HEK293 (cell line): ENCODE results near the gene NFATC1.
A peak's percentile ranks its signal among the peaks of the same experiment; 100 is the strongest.

Experiments
- CTCF ChIA-PET: fragments of 350-600 bp; formaldehyde crosslinking; extraction: SDS; loops from one replicate; lab custom pipeline; 2021; ENCODE audit warnings: antibody characterized with exemption; lab: Yijun Ruan, JAX
- POLR2A ChIA-PET: fragments of 300-600 bp; formaldehyde crosslinking; extraction: SDS; loops from one replicate; lab custom pipeline; 2020; ENCODE audit warnings: antibody characterized with exemption, inconsistent platforms; lab: Yijun Ruan, JAX
- H3K27ac ChIP-seq: fragments of 200-500 bp; sonication (Bioruptor generic); 2 replicates; pipeline ENCODE4 v1.5.1; 2014; ENCODE audit warnings: low read depth, low read length, control low read depth, inconsistent platforms; ENCODE audit errors: extremely low read depth
- H3K36me3 ChIP-seq, 2 experiments: fragments of 200-500 bp in 1 of 2; sonication (Bioruptor generic) in 1 of 2; 1 replicate in 1 of 2; 2 replicates in 1 of 2; pipeline ENCODE4 v1.5.1; 2014 to 2017; ENCODE audit warnings: inconsistent platforms in 2 of 2, low read length in 2 of 2; ENCODE audit not compliant: control insufficient read depth in 2 of 2, insufficient read depth in 1 of 2
- H3K4me1 ChIP-seq: fragments of 200-500 bp; sonication (Bioruptor generic); 2 replicates; pipeline ENCODE4 v1.5.1; 2014; ENCODE audit warnings: mild to moderate bottlenecking, low read length, inconsistent platforms; ENCODE audit not compliant: control insufficient read depth, insufficient read depth
- H3K4me3 ChIP-seq: 2 replicates; pipeline ENCODE4 v1.5.1; 2011; ENCODE audit warnings: low read depth, mild to moderate bottlenecking, control low read depth, low read length, moderate library complexity
- H3K9me3 ChIP-seq: fragments of 200-500 bp; sonication (Bioruptor generic); 2 replicates; pipeline ENCODE4 v1.5.1; 2014; ENCODE audit warnings: low read depth, low read length, inconsistent platforms; ENCODE audit not compliant: control insufficient read depth, insufficient read depth
- HOXA7 ChIP-seq: sonication (generic); formaldehyde crosslinking; IDR thresholded peaks from 2 replicates; pipeline ENCODE4 v1.8.1; 2022; ENCODE audit warnings: missing genetic modification reagents, borderline replicate concordance
- HOXC10 ChIP-seq: sonication (generic); formaldehyde crosslinking; IDR thresholded peaks from 2 replicates; pipeline ENCODE4 v1.8.1; 2023; ENCODE audit warnings: mild to moderate bottlenecking, missing genetic modification reagents
- MEIS1 ChIP-seq: sonication (generic); formaldehyde crosslinking; IDR thresholded peaks from 2 replicates; pipeline ENCODE4 v1.8.1; 2022; ENCODE audit warnings: missing genetic modification reagents, mild to moderate bottlenecking, borderline replicate concordance
- PRDM1 ChIP-seq: fragments of 450-650 bp; formaldehyde crosslinking; IDR thresholded peaks from 2 replicates; pipeline ENCODE4; 2016; ENCODE audit warnings: missing biosample characterization, missing genetic modification characterization
- YY1 ChIP-seq: fragments of 450-650 bp; formaldehyde crosslinking; IDR thresholded peaks from 2 replicates; pipeline ENCODE4 v1.5.1; 2018; ENCODE audit warnings: missing biosample characterization, missing genetic modification characterization
- ZFP69B ChIP-seq: fragments of 450-650 bp; formaldehyde crosslinking; IDR thresholded peaks from 2 replicates; pipeline ENCODE4 v1.5.1; 2016; ENCODE audit warnings: missing biosample characterization, missing genetic modification characterization
- ZNF138 ChIP-seq: fragments of 450-650 bp; formaldehyde crosslinking; IDR thresholded peaks from 2 replicates; pipeline ENCODE4 v1.5.1; 2016; ENCODE audit warnings: missing biosample characterization, missing genetic modification characterization, borderline replicate concordance
- ZNF16 ChIP-seq: fragments of 450-650 bp; formaldehyde crosslinking; IDR thresholded peaks from 2 replicates; pipeline ENCODE4 v1.5.1; 2016; ENCODE audit warnings: low read depth, missing biosample characterization, missing genetic modification characterization
- ZNF169 ChIP-seq: fragments of 450-650 bp; formaldehyde crosslinking; IDR thresholded peaks from 2 replicates; pipeline ENCODE4 v1.5.1; 2016; ENCODE audit warnings: missing biosample characterization, missing genetic modification characterization
- ZNF223 ChIP-seq: fragments of 450-650 bp; formaldehyde crosslinking; IDR thresholded peaks from 2 replicates; pipeline ENCODE4 v1.5.1; 2016; ENCODE audit warnings: missing biosample characterization, missing genetic modification characterization
- ZNF239 ChIP-seq: fragments of 450-650 bp; formaldehyde crosslinking; IDR thresholded peaks from 2 replicates; pipeline ENCODE4 v1.5.1; 2016; ENCODE audit warnings: missing biosample characterization, missing genetic modification characterization
- ZNF394 ChIP-seq: fragments of 450-650 bp; formaldehyde crosslinking; IDR thresholded peaks from 2 replicates; pipeline ENCODE4 v1.5.1; 2016; ENCODE audit warnings: missing biosample characterization, missing genetic modification characterization, mild to moderate bottlenecking, moderate library complexity, borderline replicate concordance
- ZNF621 ChIP-seq: fragments of 450-650 bp; formaldehyde crosslinking; IDR thresholded peaks from 2 replicates; pipeline ENCODE4 v1.5.1; 2017; ENCODE audit warnings: missing biosample characterization, missing genetic modification characterization
- TF ChIP-seq, protein P1 (sequence below): fragments of 450-650 bp; formaldehyde crosslinking; IDR thresholded peaks from 2 replicates; pipeline ENCODE4 v1.5.1; 2016; ENCODE audit warnings: missing biosample characterization, missing genetic modification characterization
- TF ChIP-seq, protein P2 (sequence below): fragments of 450-650 bp; formaldehyde crosslinking; IDR thresholded peaks from 2 replicates; pipeline ENCODE4 v1.5.1; 2016; ENCODE audit warnings: missing biosample characterization, missing genetic modification characterization
- TF ChIP-seq, protein P3 (sequence below): fragments of 450-650 bp; formaldehyde crosslinking; IDR thresholded peaks from 2 replicates; pipeline ENCODE4 v1.5.1; 2017; ENCODE audit warnings: missing biosample characterization, missing genetic modification characterization
- TF ChIP-seq, protein P4 (sequence below): sonication (generic); formaldehyde crosslinking; IDR thresholded peaks from 2 replicates; pipeline ENCODE4 v1.8.1; 2022; ENCODE audit warnings: mild to moderate bottlenecking, moderate library complexity, missing genetic modification reagents
- TF ChIP-seq, protein P5 (sequence below): fragments of 450-650 bp; formaldehyde crosslinking; IDR thresholded peaks from 2 replicates; pipeline ENCODE4 v1.5.1; 2016; ENCODE audit warnings: missing biosample characterization, missing genetic modification characterization
- TF ChIP-seq, protein P6 (sequence below): fragments of 450-650 bp; formaldehyde crosslinking; IDR thresholded peaks from 2 replicates; pipeline ENCODE4 v1.5.1; 2016; ENCODE audit warnings: missing biosample characterization, missing genetic modification characterization, borderline replicate concordance

Gene NFATC1

DNA sequence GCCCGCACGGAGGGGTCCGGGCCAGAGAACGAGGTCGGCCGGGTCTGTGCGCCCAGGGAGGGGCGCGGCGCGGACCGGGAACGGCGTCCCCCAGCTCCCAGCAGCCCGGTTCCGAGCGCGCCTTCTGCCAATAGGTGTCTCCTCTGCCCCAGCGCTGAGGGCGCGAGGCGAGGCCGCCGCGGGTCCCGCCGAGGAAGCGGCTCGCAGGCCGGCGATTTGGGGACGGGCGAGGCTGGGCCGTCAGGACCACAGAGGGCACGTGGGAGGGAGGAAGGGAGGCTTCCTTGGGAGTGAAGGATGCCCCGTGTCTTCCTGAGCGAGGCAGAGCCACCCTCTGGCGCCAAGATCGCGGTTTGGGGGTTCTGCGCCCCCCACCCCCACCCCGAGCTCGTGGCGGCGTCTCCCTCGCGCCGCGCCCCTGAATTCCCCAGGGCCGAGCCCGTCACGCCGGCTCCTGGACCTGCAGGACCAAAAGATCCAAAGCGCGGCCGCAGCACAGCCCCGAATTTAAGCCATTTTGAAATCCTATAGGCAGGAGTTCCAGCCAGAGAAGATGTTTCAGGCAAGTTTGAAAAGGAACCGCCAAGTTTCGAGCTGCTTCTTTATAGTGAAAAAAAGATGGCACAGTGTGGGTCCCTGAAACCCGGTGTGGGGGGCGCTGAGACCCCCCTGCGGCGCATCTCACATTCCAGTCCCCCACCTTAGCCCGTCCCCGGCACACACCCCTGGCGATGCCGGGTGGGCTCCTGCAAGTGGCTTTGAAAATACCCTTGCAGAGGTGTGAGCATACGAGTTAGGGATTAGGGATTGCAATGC is 909 bp downstream of the NFATC1 start (continued):
- TF ChIP-seq, protein P1, sequence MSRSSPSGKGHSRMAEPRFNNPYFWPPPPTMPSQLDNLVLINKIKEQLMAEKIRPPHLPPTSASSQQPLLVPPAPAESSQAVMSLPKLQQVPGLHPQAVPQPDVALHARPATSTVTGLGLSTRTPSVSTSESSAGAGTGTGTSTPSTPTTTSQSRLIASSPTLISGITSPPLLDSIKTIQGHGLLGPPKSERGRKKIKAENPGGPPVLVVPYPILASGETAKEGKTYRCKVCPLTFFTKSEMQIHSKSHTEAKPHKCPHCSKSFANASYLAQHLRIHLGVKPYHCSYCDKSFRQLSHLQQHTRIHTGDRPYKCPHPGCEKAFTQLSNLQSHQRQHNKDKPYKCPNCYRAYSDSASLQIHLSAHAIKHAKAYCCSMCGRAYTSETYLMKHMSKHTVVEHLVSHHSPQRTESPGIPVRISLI (tag by site-specific recombination), result no peak
- TF ChIP-seq ZNF239 (tag by site-specific recombination) (no peak), ZNF138 (tag by site-specific recombination) (no peak), YY1 (tag by site-specific recombination) (no peak), ZNF223 (tag by site-specific recombination) (no peak), ZNF621 (tag by site-specific recombination) (no peak), PRDM1 (no peak), ZNF169 (tag by site-specific recombination) (no peak)
- TF ChIP-seq, protein P2, sequence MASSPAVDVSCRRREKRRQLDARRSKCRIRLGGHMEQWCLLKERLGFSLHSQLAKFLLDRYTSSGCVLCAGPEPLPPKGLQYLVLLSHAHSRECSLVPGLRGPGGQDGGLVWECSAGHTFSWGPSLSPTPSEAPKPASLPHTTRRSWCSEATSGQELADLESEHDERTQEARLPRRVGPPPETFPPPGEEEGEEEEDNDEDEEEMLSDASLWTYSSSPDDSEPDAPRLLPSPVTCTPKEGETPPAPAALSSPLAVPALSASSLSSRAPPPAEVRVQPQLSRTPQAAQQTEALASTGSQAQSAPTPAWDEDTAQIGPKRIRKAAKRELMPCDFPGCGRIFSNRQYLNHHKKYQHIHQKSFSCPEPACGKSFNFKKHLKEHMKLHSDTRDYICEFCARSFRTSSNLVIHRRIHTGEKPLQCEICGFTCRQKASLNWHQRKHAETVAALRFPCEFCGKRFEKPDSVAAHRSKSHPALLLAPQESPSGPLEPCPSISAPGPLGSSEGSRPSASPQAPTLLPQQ (tag by site-specific recombination), result no peak
- TF ChIP-seq, protein P3, sequence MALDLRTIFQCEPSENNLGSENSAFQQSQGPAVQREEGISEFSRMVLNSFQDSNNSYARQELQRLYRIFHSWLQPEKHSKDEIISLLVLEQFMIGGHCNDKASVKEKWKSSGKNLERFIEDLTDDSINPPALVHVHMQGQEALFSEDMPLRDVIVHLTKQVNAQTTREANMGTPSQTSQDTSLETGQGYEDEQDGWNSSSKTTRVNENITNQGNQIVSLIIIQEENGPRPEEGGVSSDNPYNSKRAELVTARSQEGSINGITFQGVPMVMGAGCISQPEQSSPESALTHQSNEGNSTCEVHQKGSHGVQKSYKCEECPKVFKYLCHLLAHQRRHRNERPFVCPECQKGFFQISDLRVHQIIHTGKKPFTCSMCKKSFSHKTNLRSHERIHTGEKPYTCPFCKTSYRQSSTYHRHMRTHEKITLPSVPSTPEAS, result no peak
- TF ChIP-seq, protein P4, sequence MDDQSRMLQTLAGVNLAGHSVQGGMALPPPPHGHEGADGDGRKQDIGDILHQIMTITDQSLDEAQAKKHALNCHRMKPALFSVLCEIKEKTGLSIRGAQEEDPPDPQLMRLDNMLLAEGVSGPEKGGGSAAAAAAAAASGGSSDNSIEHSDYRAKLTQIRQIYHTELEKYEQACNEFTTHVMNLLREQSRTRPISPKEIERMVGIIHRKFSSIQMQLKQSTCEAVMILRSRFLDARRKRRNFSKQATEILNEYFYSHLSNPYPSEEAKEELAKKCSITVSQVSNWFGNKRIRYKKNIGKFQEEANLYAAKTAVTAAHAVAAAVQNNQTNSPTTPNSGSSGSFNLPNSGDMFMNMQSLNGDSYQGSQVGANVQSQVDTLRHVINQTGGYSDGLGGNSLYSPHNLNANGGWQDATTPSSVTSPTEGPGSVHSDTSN (CRISPR knock-in tag), result no peak
- TF ChIP-seq, protein P5, sequence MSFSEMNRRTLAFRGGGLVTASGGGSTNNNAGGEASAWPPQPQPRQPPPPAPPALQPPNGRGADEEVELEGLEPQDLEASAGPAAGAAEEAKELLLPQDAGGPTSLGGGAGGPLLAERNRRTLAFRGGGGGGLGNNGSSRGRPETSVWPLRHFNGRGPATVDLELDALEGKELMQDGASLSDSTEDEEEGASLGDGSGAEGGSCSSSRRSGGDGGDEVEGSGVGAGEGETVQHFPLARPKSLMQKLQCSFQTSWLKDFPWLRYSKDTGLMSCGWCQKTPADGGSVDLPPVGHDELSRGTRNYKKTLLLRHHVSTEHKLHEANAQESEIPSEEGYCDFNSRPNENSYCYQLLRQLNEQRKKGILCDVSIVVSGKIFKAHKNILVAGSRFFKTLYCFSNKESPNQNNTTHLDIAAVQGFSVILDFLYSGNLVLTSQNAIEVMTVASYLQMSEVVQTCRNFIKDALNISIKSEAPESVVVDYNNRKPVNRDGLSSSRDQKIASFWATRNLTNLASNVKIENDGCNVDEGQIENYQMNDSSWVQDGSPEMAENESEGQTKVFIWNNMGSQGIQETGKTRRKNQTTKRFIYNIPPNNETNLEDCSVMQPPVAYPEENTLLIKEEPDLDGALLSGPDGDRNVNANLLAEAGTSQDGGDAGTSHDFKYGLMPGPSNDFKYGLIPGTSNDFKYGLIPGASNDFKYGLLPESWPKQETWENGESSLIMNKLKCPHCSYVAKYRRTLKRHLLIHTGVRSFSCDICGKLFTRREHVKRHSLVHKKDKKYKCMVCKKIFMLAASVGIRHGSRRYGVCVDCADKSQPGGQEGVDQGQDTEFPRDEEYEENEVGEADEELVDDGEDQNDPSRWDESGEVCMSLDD (tag by site-specific recombination), result peak; percentile 88

DNA sequence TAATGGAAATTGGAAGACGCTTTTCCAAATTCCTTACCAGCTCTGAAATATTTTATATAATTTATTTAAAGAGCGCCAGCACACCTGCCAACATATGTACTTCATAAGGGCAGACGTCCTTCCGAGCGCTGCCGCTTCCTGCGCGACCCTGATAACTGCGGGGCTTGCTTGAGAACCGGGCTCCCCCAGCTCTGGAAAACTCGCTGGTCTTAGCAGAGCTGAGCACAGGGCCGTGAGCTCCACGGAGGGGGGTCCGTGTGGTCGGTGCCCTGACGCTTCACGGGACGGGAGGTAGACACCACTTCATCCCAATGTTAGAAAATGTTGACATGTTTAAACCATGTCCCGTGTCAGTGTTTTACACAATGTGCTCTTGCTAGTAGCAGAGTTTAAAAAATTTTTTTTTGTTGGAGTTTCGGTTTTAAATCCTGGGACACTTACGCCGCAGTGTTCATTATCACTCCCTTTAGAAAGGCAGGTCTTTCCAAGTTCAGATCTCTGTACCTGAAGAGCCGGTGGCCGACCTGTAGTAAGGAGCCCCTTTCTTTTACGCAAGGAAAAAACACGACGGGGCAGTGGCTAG is 1.6 kb downstream of the NFATC1 start:
- peaks cover 6% of the 10 kb centered on the region; the same call in 1 of the 2 replicates for H3K4me1 ChIP-seq
- H3K4me3 ChIP-seq, result no peak overlapping the region
- H3K36me3 ChIP-seq, result no peaks in the 10 kb centered on the region
- POLR2A ChIA-PET, result interaction anchor here (1.3 kb wide), 1 partner anchor 16 kb away, joined by 3 read pairs; no protein-coding TSS in a partner anchor
- no peak for TF ChIP-seq HOXC10 (CRISPR knock-in tag)
- TF ChIP-seq ZNF394, result no peak
- TF ChIP-seq, protein P6, sequence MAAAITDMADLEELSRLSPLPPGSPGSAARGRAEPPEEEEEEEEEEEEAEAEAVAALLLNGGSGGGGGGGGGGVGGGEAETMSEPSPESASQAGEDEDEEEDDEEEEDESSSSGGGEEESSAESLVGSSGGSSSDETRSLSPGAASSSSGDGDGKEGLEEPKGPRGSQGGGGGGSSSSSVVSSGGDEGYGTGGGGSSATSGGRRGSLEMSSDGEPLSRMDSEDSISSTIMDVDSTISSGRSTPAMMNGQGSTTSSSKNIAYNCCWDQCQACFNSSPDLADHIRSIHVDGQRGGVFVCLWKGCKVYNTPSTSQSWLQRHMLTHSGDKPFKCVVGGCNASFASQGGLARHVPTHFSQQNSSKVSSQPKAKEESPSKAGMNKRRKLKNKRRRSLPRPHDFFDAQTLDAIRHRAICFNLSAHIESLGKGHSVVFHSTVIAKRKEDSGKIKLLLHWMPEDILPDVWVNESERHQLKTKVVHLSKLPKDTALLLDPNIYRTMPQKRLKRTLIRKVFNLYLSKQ (tag by site-specific recombination), result no peak
- TF ChIP-seq HOXA7 (CRISPR knock-in tag), result no peak
- no peak for TF ChIP-seq ZFP69B
- TF ChIP-seq ZNF16 (tag by site-specific recombination), result no peak
- TF ChIP-seq MEIS1 (CRISPR knock-in tag), result no peak
- H3K9me3 ChIP-seq, result no peaks in the 10 kb centered on the region
- no peak overlapping the region for H3K27ac ChIP-seq
- CTCF ChIA-PET, result interaction anchor here (0.6 to 0.7 kb wide), 2 partner anchors 26 to 102 kb away, joined by 3 read pairs; no protein-coding TSS in a partner anchor
